Stimulated activated CD4-positive, alpha-beta T cell treated with anti-CD3 and anti-CD28 coated beads, TNF-alpha, amount 100 ng/mL, for 48 hours (primary cell): ENCODE measurements around the gene KCNIP4.

Experiments
- DNase-seq, 3 donors: peaks; one replicate each; pipeline ENCODE4 v3.0.0-alpha.2; 2020; ENCODE audit warnings: low read depth in 3 of 3

Gene KCNIP4

DNA sequence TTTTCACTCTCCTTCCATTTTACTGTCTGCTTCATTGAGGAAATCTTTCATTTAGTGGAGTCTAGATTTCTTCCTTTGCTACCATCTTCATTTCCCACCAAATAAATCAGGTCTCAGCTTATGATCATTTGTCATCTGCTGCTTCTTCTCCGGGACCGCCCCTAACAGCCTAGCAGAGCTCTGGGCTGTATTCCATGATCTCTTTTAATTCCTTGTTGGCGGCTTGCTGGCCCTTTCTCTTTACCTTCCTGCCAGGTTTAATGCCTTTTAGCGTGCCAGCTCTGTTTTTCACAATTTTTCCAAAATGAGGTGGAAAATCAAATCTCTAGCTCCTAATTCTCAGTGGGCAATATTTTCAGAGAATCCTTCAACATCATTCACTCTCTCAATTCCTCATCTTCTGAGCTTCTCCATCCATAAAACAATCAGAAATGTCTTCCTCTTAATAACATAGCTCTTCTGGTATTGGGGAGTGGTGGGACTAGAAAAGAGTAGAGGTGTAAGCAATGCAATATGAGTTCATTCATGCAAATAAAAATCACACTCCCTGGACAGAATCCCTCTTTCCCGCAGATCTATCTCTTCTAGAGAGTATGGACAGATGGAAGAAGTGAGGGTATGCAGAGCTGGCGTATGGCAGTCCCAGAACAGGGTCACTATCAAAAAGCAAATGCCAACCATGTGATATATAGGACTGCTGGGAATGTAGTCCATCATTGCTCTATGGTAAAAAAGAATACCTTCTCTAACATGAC is 491.3 kb downstream of the KCNIP4 start:
- DNase-seq: no peak

DNA sequence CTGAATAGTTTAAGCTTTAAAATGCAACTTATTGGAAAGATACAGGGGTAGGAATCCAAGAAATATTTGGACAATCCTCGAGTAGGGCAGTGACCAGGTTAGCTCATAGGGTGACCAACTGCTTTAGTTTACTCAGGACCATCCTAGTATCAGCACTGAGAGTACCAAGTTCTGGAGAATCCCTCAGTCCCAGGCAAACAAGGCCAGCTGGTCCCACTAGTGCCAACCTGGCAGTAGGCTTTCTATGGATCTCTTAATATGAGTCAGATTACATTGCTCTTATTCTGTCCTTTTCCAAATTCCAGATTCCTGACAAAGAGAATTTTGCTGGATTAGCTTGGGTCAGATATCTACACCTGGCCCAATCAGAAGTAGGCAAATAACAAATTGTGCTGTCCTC is 493.7 kb downstream of the KCNIP4 start:
- no peak for DNase-seq

GRCh38 chr4:21454201-21454600 is 494.4 kb downstream of the KCNIP4 start:
- DNase-seq: no peak

GRCh38 chr4:21452931-21453330 is 495.6 kb downstream of the KCNIP4 start:
- DNase-seq: no peak

DNA sequence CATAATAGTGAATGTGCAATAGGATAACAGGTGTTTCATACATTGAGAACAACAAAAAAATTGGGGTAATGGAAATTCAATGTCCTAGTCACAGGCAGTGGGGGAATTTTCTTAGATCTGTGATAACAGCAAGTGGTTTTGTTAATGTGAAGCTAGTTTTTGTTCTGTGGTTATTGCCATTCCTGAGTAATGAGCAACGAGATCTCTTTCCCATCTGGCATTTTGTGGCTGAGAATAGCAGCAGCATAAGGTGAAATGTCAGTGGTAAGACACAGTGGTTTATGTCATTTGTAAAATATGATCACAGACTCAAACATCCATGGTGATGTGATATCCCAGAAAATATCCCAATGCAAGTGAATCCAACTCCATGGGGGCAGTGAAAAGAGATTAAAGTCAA is 497.5 kb downstream of the KCNIP4 start:
- no peak for DNase-seq

GRCh38 chr4:21450331-21450730 is 498.2 kb downstream of the KCNIP4 start:
- DNase-seq: no peak

GRCh38 chr4:21447301-21448054 is 501.1 kb downstream of the KCNIP4 start:
- no peak for DNase-seq

DNA sequence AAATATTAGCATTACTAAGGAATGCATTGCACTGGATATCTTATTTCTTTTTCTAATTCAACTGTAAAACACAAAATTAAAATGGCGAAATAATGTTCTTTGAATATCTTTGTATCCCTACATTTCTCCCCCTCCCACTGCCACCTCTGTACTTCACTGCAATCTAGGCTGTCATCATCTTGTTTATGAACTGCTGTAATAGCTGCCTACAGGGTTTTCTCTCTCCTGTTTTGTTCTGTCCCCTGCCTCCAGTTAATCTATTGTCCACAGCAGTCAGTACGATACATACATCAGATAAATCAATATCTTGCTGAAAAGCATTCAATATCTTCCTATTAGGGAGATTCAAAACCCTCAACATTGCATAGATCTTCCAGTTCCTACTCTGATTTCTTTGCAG is 528.4 kb downstream of the KCNIP4 start:
- DNase-seq: no peak

GRCh38 chr4:21415728-21416127 is 532.8 kb downstream of the KCNIP4 start:
- no peak for DNase-seq

- no peak for DNase-seq
Observed at GRCh38 chr4:21413807-21414370, 534.7 kb downstream of the KCNIP4 start.

GRCh38 chr4:21411086-21411485 is 537.5 kb downstream of the KCNIP4 start:
- no peak for DNase-seq

- no peak for DNase-seq
Observed at GRCh38 chr4:21410372-21410771, 538.2 kb downstream of the KCNIP4 start.

DNA sequence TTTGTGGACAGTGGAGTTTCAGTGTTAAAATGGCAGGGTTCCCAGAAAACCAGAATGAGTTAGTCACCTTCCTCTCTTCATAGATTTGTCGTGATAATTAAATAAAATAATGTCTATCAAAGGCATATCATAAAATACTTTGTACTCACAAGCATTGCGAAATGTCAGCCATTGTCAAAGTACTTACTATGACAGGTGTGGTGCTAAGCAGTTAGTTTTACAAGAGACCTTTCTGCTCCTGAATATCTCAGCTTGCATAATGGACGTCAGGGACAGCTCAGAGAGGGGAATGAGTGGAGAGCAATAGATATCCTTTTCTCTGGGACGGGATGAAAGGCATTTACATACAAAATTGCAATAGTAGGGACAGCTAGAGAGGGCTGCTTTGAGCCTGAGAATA is 560.9 kb downstream of the KCNIP4 start:
- no peak for DNase-seq

DNA sequence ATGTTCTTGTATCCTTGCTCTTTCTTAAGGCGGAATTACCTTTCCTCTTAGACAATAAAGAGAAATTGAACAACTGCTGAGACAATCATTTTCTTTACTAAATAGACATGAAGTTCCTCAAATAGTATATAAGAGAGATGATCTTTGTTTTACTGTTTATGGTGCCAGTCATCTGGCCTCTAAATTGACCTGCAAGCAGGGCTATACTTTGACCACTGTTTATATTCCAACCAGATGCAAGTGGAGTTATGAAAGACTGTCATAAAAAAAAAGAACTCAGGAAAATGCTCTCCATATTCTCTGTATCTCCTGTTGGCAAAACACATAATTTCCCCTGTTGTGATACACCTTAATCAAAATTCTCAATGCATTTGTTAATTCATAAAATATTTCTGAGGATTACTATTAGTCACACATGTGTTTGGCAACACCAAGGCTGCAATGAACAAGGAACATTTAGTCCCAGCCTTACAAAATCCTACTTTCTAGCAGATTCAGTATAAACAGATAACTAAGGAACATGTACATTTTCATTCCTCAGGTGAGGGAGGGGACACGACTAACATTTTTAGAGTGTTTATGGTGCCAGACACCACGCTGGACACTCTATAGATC is 562.3 kb downstream of the KCNIP4 start:
- DNase-seq: no peak

GRCh38 chr4:21385706-21386105 is 562.9 kb downstream of the KCNIP4 start:
- no peak for DNase-seq

GRCh38 chr4:21384609-21385008 is 564.0 kb downstream of the KCNIP4 start:
- no peak for DNase-seq

DNA sequence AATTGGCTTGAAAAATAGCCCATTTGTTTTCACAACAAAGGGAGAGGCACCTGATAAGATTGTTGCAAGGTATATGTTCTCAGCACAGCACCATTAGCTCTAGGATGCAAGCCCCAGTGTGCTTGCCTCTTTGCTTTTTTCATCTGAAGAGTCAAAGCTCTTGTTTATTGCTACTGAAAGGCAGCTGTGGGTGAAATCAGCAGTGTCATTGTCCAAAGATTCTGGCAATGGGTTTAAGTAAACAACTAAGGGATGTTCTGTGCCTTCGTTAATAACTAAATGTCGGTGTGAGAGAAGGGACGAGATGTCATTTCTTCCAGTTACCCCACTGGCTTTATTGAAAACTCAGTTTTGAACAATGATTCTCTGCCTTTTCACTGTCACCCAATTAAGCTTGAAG is 567.7 kb downstream of the KCNIP4 start:
- DNase-seq: no peak

- no peak for DNase-seq
Observed at GRCh38 chr4:21377046-21377445, 571.5 kb downstream of the KCNIP4 start.

DNA sequence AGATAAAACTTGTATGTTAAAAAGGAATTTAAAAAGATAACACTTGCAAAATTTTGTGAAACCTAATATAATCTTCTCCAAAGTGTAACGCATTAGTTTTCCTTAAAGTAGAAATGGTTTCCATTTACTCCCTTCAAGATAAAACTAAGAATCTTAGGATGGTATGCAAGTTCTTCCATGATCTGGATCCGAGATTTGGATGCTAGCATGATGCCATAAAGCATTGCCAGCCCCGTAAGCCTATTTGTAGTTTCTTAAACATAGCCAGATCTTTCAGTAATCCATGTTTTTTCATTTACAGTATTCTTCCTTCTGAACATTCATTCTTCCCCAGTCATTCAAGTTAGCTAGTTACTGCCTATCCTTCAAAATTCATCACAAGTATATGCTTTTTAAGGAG is 572.4 kb downstream of the KCNIP4 start:
- no peak for DNase-seq

DNA sequence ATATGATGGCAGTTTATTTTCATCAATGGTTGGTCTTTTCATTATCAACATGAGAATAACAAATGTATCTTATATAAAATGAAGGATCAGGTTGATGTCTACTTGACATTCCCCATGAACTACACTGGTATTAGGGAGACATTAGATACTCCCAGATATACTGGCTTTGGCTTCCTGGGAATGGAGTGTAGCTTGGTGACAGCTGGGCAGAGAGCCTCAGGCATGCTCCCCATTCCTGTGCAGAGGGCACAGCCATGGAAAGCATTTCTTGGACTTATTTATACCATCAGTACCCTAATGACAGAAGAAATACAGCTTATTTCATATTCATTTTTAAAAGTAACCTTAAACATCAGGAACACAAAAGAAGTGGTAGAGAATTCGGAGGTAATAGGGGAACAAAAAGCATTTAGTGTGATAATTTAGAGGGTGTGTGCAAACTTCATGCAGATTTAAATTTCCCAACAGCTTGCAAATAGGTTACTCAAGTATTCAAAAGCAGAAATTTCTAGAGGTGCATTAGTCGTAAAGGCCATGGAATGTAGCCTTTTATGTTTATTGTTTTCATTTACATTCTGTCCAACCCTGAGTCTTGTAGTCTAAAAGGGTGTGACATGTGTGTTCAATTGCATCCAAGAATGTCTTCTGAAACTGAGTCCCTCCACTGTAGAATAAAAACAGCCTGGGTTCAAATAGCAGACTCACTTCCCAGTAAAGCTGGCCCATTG is 573.8 kb downstream of the KCNIP4 start:
- DNase-seq: no peak

DNA sequence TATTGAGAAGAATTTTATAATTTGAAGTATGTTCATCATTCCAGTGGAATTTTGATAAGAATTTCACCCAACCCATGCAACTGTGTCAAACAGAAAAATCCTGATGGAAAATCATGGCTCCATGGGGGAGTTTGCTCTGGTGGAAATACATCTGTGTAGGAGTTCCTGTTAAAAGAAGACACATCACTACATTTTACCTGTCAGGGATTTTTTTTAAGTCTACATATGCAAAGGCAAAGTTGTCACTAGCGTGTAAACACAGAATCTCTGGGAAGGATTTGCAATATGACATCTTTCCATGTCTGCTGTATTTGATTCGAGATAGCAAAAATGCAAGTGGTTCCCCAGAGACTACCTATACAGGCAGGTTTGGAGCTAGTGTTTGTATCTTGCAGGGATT is 581.0 kb downstream of the KCNIP4 start:
- no peak for DNase-seq

- no peak for DNase-seq
Observed at GRCh38 chr4:21366840-21367239, 581.7 kb downstream of the KCNIP4 start.
